IPS-11a (cell line): ENCODE data around the gene BCL2L15.

ENCODE experiments used
- H3K4me3 ChIP-seq: one replicate; pipeline ENCODE4 v1.5.1; 2013; ENCODE audit warnings: low read depth, low read length, control low read depth

The BCL2L15 gene

DNA sequence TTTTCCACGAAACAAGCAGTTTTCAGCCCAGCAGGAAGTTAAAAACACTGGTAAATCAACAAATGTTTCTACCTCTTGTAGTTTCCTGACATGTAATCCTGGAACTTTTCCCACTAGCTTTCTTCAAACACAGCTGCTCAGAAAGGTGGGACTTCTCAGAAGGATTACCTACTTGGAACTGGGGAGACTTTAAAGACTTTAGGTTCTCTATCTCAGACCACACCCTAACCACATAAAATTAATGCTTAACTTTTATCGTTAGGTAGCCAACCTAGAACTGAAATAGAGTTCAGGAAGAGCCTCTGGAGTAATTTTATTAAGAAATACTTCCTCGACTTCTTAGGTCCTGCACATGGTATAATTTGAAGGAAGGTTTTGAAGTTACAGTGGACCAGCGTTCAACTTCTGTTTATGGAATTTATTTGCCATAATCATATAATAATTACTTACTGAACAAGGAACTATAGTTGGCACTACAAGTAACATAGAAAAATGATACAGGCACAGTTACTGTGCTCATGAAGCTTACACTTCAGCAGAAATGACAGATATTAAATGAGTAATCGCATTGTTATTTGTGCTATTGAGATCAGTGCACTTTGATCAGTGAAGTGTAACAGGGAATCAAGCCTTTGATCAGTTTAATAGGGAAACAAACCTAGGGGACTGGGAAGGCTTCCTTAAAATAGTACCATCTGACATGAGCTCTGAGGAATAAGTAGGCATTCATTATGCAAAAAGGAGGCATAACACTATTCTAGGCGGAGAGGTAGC is at the start of gene BCL2L15:
Gene BCL2L15, minus strand, starts transcription at position 180 of the 774 bp plus-strand sequence. CDS start 206 bp downstream, outside the sequence.
- no peak within 1 kb of the TSS for H3K4me3 ChIP-seq

DNA sequence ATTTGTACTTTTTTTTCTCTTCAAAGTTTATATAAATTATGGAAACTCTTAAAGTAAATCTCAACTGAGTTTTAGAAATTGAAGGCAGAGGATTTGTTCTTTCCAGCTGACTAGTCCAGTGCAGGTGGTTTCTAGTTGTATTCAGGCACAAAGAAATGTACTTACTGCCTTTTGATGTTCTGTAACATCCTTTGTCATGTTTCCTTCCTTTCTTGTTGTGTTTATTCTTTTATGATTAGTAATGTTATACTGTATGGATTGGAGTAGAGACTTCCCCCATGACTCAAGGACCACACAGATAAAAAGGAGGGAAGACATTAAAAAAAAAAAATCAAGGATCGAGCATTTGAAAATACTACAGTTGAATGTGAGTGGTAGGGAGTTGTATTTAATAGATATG is 49.8 kb upstream of the BCL2L15 start:
- H3K4me3 ChIP-seq: no peak overlapping the region

DNA sequence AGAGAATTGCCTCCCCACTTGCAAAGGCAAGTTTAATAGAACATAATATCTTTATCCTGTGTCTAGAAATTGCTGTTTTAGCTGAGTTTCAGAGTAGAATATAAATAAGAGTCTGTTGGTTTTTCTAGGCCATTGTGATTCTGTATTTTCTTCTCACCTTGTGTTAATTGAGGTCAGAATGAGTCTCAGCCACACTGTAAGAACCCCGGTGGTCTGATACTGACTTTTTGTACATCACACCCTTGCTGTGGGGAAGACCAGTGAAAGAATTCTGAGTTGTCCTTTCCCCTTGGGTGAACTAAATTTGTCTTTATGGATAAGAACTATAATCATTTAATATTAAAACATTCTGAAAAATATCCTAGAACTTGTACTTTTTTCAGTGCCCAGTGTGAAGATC is 48.6 kb upstream of the BCL2L15 start:
- no peak overlapping the region for H3K4me3 ChIP-seq

DNA sequence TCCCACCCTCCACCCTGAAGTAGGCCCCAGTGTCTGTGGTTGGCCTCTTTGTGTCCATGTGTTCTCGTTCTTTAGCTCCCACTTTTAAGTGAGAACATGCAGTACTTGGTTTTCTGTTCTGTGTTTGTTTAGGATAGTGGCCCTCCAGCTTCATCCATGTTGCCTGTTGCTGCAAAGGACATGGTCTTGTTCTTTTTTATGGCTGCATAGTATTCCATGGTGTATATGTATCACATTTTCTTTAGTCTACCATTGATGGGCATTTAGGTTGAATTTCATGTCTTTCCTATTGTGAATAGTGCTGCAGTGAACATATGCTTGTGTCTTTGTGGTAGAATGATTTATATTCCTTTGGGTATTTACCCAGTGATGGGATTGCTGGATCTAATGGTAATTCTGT is 47.8 kb upstream of the BCL2L15 start:
- H3K4me3 ChIP-seq: no peak overlapping the region

DNA sequence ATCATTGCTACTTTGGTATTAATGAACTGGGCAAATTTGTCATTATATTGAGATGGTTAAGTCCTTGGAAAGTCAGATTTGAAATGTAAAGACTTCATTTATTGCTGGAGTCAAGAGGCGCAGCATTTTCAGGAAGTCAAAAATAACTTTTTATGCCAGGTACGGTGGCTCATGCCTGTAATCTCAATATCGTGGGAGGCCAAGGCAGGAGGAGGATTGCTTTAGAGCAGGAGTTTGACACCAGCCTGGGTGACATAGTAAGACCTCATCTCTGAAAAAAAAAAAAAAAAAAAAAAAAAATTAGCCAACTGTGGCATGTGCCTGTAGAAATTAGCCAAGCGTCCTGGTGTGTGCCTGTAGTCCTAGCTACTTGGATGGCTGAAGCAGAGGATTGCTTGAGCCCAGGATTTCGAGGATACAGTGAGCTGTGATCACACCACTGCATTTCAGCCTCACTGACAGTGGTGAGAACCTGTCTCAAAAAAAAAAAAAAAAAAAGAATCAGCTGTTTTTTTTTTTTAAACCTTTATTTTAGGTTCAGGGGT is 47.2 kb upstream of the BCL2L15 start:
- no peak overlapping the region for H3K4me3 ChIP-seq

DNA sequence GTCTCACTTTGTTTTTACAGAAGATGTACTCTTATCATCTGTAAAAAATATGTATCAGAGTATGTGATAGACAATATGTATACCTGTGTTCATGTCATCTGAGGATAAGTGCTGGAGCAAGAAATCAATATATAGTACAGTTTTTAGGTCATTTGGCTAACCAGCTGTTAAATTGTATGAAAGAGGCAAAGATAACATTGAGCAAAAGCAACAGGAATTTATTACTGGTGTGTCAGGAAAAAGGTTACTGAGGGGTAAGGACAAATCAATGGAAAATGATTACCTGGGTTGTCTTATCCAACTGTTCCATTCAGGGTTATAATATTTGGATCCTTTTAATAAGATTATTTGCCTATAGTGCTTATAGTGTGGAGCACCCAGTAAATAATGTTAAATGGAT is 46.6 kb upstream of the BCL2L15 start:
- H3K4me3 ChIP-seq: no peak overlapping the region

DNA sequence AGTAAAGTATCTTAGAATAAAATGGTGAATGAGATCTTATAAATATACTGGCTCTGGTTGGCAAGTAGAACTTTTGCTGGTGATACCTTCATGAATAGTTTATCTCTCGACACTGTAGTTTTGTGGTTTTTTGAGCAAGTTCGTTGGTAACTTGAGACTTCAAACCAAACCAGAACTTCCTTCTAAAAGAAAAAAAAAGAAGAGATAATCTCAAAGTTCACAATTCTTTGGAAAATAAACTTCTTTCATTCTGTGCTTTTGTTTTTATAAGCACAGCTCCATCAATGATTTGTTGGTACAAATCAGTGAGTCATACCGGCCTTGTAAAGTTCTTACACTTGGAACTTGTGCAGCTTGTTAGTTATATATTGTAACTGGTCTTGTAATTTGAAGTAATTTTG is 44.1 kb upstream of the BCL2L15 start:
- H3K4me3 ChIP-seq: no peak overlapping the region

DNA sequence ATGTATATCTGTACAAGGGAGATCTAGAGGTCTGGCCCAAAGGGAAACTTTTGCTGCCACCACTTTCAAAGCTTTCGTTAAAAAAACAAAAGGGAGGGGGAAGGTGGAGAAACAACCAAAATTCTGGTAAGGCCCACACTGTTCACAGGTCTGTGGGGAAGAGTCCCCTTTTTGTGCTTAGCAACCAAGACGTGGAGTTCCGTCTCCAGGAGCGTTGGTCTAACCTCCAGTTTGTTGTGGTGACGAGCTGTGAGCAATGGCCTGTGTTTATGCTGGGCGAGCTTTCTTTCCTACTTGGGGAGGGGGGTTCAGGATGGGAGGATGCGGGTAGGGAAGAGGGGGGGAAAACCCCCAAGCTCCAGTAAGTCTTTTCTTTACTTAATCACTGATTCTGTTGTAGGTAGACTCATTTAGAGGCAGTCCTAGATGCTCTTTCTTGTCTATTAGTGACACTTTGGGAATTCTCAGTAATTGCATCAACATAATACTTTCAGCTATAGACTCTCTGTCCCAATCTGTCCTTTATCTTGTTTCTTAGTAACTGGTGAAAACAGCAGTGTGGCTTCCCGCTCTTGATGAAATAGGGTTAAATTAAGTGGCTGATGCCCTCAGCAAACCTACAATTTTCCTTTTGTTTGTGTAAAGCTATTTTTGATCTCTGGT is 43.2 kb upstream of the BCL2L15 start:
- H3K4me3 ChIP-seq: peak overlapping the region; percentile 96

DNA sequence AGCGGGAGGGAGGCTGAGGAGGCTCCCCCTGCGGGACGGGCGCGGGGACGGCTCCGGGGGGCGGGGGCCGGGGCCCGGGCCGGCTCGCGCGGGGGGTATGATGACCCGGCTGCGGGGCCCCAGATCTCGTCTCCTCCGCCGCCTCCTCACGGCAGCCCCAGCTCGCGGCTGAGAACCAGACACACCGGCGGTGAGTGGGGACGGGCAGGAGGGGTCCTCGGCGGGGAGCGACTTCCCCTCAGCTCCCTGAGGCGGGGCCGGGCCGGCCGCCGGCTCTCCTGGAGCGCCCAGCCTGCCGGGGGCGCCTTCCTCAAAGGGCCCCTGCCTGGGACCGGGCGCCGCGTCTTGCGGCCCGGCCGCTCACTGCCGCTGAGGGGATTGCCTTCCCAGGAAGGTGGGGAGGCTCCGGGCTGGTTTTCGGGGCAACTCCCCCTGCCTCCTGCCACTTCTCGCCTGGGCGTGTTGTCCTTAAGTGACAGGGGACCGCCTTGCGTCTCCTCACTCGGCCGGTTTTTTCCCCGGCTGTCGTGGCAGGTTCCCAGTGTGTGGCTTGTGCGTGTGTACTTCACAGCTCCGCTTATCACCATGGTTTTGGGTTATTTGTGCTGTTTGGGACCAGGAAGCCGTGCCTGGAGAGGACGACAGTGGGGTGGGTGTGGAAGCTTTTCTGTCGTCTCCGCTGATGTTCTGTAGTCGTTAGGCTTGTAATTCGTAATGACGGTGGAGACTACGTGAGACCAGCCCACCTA is 42.5 kb upstream of the BCL2L15 start:
- H3K4me3 ChIP-seq: peak overlapping the region; percentile 96

DNA sequence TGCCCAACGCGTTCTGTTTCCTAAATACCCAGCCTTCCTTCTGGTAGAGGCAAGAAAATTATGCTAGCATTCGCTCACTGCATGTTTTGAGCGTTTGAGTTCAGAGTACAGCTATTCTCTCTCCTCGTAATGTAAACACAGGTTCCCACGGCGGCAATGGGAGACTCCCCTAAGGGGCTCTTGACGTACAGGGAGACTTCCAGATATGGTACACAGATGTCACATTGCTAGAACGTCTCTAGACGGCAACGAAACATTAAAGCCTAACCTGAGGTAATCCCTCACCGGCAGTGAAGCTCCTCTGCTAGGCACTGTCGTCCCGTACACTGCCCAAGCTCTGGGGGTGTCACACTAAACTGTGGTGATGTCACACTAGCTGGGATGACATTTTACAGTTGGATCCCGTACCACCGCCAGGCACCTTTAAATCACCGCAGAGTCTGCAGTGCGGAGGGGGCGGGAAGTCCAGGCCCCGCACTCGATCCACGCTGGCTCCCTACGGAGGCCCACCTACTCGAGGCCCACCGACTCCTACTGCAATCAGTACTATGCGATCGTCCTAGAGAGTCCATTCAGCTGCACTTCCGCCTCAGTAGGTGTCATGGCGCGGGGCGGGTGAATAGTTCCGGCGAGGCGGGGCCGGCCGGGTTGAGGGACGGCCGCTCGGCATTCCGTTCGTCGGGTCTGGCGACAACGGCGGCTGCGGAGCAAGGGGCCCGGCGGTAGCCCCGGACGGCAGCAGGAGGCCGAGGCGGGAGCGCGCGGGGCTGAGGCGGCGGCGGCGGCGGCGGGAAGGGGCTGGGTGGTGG is 41.8 kb upstream of the BCL2L15 start, which contains the start of gene HIPK1:
Gene HIPK1, plus strand, starts transcription at position 384 of the 809 bp plus-strand sequence.
- H3K4me3 ChIP-seq: peak within 1 kb of the TSS; percentile 96

DNA sequence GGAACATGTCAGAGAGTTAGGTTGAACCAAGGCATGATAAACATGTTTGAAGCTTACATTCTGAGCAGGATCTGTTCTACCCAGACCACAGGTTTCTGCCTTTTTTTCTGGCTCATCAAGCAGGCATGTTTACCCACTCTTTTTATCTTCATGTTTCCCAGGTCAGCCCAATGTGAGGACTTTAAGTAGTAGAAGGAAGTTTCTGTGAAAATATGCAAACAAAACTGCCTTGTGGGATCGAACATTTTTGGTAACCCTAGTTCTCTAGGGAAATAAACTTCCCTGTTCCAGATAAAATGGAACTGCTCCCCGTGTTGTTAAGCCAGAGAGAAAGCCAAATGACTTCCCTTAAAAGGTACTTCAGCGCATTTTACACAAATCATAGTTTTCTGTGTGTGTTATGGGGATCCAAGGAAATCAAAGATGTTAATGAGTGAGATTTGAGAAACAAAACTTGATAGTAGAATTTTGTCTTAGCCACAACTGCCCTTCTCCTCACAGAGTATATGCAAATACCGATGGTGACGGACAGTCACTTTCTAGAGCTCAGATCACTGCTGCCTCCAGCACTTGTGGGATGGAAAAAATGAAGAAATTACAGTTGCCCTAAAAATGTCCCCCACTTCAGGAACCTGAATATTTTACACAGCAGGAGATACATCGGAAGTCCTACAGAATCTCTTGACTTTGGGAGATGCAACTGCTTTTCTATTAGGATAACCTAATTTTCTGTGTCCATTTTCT is 41.0 kb upstream of the BCL2L15 start:
- peak overlapping the region; percentile 96 for H3K4me3 ChIP-seq

DNA sequence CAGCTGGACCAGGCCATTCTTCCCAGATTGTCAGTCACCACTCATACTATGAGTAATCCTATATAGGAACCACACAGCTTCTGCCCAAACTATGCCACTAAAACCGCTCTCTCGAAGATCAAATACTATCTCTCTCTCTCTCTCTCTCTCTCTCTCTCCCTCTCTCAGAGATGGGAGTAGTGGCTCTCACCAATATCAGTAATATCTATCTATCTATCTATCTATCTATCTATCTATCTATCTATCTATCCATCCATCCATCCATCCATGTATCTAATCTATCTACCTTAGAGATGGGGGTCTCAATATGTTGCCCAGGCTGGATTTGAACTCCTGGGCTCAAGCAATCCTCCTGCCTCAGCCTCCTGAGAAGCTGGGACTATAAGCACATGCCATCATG is 37.1 kb upstream of the BCL2L15 start:
- H3K4me3 ChIP-seq: no peak overlapping the region

DNA sequence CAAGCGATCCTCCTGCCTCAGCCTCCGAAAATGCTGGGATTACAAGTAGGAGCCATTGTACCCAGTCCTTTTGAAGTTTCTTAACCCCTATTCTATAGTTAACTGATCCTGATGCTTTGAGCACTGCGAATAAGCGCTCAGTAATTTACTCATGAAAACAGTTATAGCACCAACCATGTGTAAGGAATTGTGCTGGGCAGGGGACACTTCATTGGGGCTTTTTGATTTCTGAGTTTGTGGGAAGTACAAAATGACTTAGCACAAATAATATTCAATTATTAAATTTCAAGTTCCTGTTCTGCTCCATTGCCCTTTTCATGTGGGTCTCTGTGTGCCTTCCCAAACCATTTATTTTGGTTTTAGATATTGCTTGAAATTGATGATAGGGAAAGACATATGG is 35.6 kb upstream of the BCL2L15 start:
- H3K4me3 ChIP-seq: no peak overlapping the region

DNA sequence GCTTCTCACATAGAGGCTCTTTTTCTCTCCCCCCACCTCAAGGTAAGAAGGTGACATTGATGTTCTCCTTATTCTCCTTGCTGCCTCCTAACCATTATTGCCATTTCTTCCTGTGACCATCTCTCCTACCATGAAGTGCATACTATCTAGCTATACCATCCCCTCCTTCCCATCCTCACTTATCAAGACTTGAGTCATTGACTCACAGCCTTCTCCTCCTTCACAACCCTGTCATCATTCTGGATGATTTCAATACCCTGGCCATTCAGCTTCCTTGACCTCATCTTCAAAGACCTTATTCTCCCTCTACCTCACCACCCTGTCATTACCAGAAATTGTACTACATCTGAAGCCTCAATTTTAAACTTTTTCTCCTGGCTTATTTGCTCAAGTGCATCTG is 30.9 kb upstream of the BCL2L15 start:
- H3K4me3 ChIP-seq: no peak overlapping the region

DNA sequence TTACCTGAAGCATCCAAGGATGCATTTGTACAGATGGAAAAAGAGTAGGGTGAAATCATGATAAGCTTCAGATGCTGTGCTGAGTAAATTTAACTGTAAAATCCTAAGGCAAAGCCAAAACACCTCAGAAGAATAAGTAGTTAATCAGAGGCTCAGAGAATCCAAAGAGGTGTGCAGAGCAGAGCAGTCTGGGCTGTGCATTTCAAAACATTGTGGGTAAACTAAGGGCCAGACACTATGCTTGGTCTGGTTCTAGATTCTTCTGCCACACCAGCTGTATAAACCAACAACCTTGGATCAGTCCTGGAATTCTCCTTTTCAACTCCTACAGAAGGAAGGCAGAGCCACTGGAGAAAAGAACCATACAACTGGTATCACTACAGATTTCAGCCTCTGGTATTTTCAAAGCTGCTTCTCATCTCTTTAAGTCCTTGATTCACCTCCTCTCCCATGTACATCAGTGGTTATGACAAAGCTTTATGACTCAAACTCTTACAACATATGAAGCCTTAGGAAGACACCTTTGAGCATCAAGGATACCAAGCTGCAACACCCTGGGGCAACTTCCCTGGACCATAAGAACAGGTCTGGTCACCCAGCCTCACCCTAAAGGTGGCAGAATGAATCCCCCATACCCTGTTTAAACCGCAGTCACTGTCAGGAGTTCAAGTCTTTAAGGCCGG is 30.2 kb upstream of the BCL2L15 start:
- H3K4me3 ChIP-seq: no peak overlapping the region

DNA sequence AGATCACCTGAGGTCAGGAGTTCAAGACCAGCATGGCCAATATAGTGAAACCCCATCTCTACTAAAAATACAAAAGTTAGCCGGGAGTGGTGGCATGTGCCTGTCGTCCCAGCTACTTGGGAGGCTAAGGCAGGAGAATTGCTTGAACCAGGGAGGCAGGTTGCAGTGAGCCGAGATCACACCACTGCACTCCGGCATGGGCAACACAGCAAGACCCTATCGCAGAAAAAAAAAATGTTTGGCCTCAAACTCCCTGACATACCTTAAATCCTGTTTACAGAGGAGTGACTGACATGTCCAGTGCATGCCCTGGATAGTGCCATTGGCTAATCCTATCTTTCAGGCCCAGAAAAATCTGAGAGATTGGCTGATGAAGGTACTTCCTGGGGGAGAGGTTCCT is 29.6 kb upstream of the BCL2L15 start:
- no peak overlapping the region for H3K4me3 ChIP-seq

DNA sequence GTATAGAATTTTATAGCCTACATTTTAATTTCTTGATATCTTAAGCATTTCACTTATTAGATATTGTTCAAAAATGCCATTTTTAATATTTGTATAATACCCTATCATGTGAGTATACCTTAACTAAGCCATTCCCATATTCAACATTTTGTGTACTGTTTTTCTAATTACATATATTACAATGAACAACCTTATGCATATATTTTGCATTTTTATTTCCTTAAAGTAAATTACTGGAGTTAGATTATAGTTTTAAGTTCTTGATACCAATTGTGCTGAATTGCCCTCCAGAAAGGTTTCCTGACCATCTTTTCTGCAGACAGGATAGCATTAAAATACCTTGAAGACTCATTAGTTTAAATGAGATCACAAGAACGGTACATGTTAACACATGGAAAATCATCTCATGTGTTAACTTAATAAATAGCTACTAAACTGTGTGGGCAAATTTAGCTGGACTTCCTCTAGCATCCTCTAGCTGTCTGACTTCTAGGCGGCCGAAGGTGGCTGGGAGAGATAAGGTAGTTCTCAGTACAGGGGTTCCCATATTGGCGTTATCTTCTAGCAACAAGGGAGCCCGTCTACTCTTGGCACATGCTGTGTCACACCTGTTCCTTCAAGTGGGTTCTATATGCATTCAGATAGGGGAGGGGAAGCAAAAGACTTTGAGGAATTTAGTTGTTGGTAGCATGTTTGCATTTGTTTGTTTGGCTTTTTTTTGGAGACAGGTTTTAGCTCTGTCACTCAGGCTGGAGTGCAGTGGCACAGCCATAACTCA is 26.7 kb upstream of the BCL2L15 start:
- no peak overlapping the region for H3K4me3 ChIP-seq

DNA sequence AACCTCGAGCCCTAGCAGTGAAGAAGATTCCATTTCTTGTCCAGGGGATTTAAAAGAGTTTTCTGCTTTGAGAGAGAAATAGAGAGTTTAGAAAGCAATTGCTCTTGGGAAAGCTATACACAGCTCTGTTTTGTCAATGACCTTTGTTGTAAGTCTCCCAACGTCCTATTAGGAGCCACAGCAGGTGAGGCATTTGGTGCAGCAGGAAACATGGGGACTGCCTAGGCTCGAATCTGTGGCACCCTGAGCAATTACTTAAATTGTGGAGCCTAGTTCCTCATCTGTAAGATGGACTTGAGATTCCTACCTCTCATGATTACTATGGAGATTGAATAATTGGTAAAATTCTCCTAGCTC is 25.9 kb upstream of the BCL2L15 start:
- no peak overlapping the region for H3K4me3 ChIP-seq
